Measurements from ENCODE around the gene ACKR4. TPM values are rescaled to one million over a fixed set of nuclear protein-coding genes. Genes with fewer than 3 reads are reported as not detected.

The ACKR4 gene
- total RNA-seq, 1 donor from 2014 or later = not detected

GRCh38 chr3:132623646-132624045 lies 26.6 kb downstream of the ACKR4 start:
- Mint-ChIP-seq H3K4me3 (no peak overlapping the region), H3K27me3 (ENCODE audit: low read depth) (no peaks in the 10 kb centered on the region), H3K36me3 (ENCODE audit: low read depth) (peaks cover 4% of the 10 kb centered on the region), H3K9me3 (no peaks in the 10 kb centered on the region), H3K27ac (ENCODE audit: unreplicated experiment) (no peak overlapping the region), H3K4me1 (no peaks in the 10 kb centered on the region)
- no peak for DNase-seq (ENCODE audit: low read depth, low spot score)
- no peak for TF ChIP-seq CTCF (conservative IDR thresholded peaks at IDR 0.05)

- Mint-ChIP-seq H3K4me1 (no peaks in the 10 kb centered on the region), H3K4me3 (no peak overlapping the region), H3K27ac (ENCODE audit: unreplicated experiment) (no peak overlapping the region), H3K9me3 (no peaks in the 10 kb centered on the region), H3K36me3 (ENCODE audit: low read depth) (peaks cover 4% of the 10 kb centered on the region), H3K27me3 (ENCODE audit: low read depth) (no peaks in the 10 kb centered on the region)
- TF ChIP-seq CTCF (conservative IDR thresholded peaks at IDR 0.05) = no peak
- DNase-seq (ENCODE audit: low read depth, low spot score) = no peak
These were observed 27.7 kb downstream of the ACKR4 start for GRCh38 chr3:132624790-132625189.

GRCh38 chr3:132625613-132626012 lies 28.5 kb downstream of the ACKR4 start:
- H3K4me3 Mint-ChIP-seq = no peak overlapping the region

GRCh38 chr3:132626955-132627354 lies 29.9 kb downstream of the ACKR4 start:
- Mint-ChIP-seq H3K27me3 (ENCODE audit: low read depth) (no peaks in the 10 kb centered on the region), H3K4me1 (no peaks in the 10 kb centered on the region), H3K9me3 (no peaks in the 10 kb centered on the region), H3K36me3 (ENCODE audit: low read depth) (no peaks in the 10 kb centered on the region), H3K4me3 (no peak overlapping the region), H3K27ac (ENCODE audit: unreplicated experiment) (no peak overlapping the region)
- no peak for TF ChIP-seq CTCF (conservative IDR thresholded peaks at IDR 0.05)
- no peak for DNase-seq (ENCODE audit: low read depth, low spot score)

More at GRCh38 chr3:132625613-132626012, 28.5 kb downstream of the ACKR4 start:
- TF ChIP-seq CTCF (conservative IDR thresholded peaks at IDR 0.05) = no peak
- Mint-ChIP-seq H3K27ac (ENCODE audit: unreplicated experiment) (no peak overlapping the region), H3K9me3 (no peaks in the 10 kb centered on the region), H3K36me3 (ENCODE audit: low read depth) (peaks cover 4% of the 10 kb centered on the region), H3K4me1 (no peaks in the 10 kb centered on the region), H3K27me3 (ENCODE audit: low read depth) (no peaks in the 10 kb centered on the region)
- no peak for DNase-seq (ENCODE audit: low read depth, low spot score)

GRCh38 chr3:132628157-132628556 lies 31.1 kb downstream of the ACKR4 start:
- Mint-ChIP-seq H3K9me3 (no peaks in the 10 kb centered on the region), H3K27me3 (ENCODE audit: low read depth) (no peaks in the 10 kb centered on the region), H3K4me3 (no peak overlapping the region), H3K27ac (ENCODE audit: unreplicated experiment) (no peak overlapping the region), H3K36me3 (ENCODE audit: low read depth) (peaks cover 3% of the 10 kb centered on the region), H3K4me1 (no peaks in the 10 kb centered on the region)
- no peak for TF ChIP-seq CTCF (conservative IDR thresholded peaks at IDR 0.05)
- DNase-seq (ENCODE audit: low read depth, low spot score) = no peak

GRCh38 chr3:132629928-132630327 lies 32.9 kb downstream of the ACKR4 start:
- peaks cover 3% of the 10 kb centered on the region for H3K36me3 Mint-ChIP-seq (ENCODE audit: low read depth)
- no peak overlapping the region for H3K27ac Mint-ChIP-seq (ENCODE audit: unreplicated experiment)
- DNase-seq (ENCODE audit: low read depth, low spot score) = no peak
- TF ChIP-seq CTCF (conservative IDR thresholded peaks at IDR 0.05) = no peak
- H3K27me3 Mint-ChIP-seq (ENCODE audit: low read depth) = no peaks in the 10 kb centered on the region
- H3K4me1 Mint-ChIP-seq = no peaks in the 10 kb centered on the region
- H3K4me3 Mint-ChIP-seq = no peak overlapping the region
- no peaks in the 10 kb centered on the region for H3K9me3 Mint-ChIP-seq
